ENCODE results near the gene ZFAND3. TPM values are rescaled to one million over a fixed set of nuclear protein-coding genes. Genes with fewer than 3 reads are reported as not detected.

The ZFAND3 gene
- total RNA-seq, 1 experiment from 2014 or later = 107 TPM

DNA sequence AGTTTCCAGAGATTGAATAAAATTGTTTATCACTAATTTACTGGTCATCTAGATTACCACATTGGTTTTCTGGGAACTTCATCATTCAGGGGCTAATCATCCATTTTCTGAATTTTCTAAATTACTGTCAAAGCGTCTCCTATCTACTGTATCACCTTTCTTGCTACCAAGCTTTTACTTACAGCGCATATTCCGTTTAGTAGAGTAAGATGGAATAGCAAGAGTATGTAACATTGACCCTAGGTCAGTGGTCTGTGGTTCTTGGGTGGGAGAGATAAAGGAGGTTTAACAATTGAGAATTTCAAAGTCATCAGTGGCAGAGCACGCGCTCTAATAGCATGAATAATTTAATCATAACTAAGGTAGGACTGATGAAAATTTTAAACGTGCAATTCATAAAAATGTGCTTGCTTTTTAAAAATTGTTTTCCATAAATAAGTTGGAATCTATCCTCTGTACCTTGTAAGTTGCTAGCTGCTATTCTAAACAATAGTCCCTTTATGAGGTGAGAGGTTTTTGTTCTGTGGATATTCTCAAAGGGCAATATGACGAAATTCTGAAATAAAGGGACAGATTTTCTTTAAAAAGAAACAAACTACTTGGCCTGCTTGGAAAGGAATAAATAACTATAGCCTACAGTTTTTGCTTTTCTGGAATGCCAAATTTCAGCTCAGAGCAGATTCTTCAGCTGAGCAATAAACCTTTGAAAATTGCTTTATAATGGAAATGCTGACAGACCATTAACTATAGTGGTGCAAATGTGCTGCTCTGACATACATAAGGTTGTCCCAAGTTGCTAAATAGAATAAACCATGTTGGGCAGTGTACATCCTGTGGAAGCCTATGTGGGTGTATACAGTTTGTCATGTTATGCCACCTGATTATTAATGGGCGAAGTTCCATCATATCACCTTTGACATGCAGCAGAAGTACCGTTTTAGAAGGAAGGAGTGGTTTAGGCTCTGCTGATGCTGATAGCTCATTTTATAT lies 84.1 kb downstream of the ZFAND3 start:
- no peaks in the 10 kb centered on the region for H3K9me3 ChIP-seq
- intact Hi-C loops (cut with micrococcal nuclease; ENCODE audit: unreplicated experiment) = no loop called here
- no peak for DNase-seq
- no peaks in the 10 kb centered on the region for H3K4me1 Mint-ChIP-seq (ENCODE audit: low read depth, unreplicated experiment)
- no peak overlapping the region for H3K27ac Mint-ChIP-seq (ENCODE audit: unreplicated experiment)
- TF ChIP-seq, protein P1, sequence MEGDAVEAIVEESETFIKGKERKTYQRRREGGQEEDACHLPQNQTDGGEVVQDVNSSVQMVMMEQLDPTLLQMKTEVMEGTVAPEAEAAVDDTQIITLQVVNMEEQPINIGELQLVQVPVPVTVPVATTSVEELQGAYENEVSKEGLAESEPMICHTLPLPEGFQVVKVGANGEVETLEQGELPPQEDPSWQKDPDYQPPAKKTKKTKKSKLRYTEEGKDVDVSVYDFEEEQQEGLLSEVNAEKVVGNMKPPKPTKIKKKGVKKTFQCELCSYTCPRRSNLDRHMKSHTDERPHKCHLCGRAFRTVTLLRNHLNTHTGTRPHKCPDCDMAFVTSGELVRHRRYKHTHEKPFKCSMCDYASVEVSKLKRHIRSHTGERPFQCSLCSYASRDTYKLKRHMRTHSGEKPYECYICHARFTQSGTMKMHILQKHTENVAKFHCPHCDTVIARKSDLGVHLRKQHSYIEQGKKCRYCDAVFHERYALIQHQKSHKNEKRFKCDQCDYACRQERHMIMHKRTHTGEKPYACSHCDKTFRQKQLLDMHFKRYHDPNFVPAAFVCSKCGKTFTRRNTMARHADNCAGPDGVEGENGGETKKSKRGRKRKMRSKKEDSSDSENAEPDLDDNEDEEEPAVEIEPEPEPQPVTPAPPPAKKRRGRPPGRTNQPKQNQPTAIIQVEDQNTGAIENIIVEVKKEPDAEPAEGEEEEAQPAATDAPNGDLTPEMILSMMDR (IDR thresholded peaks at IDR 0.05; ENCODE audit: insufficient read depth in 1 of 2, low read depth in 1 of 2, low read length in 1 of 2, severe bottlenecking in 1 of 2, unreplicated experiment in 1 of 2) = no peak
- no peak overlapping the region for H3K4me3 Mint-ChIP-seq (ENCODE audit: unreplicated experiment)
- H3K36me3 Mint-ChIP-seq (ENCODE audit: insufficient read depth, unreplicated experiment) = no peaks in the 10 kb centered on the region
- H3K27me3 ChIP-seq (replicated peaks; ENCODE audit: control insufficient read depth, insufficient read depth, low read length) = no peaks in the 10 kb centered on the region
- no peaks in the 10 kb centered on the region; the same call in 1 of the 2 replicates for H3K4me1 ChIP-seq
- CTCF ChIA-PET = no interaction called here
- no peaks in the 10 kb centered on the region for H3K27me3 Mint-ChIP-seq (ENCODE audit: insufficient read depth, unreplicated experiment)
- POLR2A ChIA-PET = no interaction called here
- no peaks in the 10 kb centered on the region for H3K36me3 ChIP-seq (ENCODE audit: control insufficient read depth, insufficient read depth, low read length)
- no peak overlapping the region for H3K4me3 ChIP-seq (ENCODE audit: low read depth, low read length)
- BruUV-seq (replicated peaks) = no TSS peak
- no peaks in the 10 kb centered on the region for H3K9me3 Mint-ChIP-seq (ENCODE audit: unreplicated experiment)

DNA sequence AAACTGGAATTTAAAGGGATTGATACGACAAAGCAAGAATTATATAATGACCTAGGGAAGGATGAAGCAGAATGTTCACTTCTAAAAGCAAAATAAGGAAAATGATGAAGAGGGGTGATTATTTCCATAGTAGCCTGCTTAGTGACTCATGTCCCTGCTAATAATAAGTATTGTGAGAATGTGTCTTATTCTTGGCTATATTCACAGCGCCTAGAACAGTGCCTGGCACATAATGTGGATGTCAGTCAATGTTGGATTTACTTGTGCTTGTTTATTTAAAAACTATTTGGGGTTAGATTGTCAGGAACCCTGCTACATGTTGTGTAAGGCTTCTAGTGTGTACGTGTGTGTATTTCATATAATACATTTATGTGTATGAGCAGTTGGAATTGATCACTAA lies 85.1 kb downstream of the ZFAND3 start:
- Mint-ChIP-seq H3K4me1 (ENCODE audit: low read depth, unreplicated experiment) (no peaks in the 10 kb centered on the region), H3K27ac (ENCODE audit: unreplicated experiment) (no peak overlapping the region), H3K4me3 (ENCODE audit: unreplicated experiment) (no peak overlapping the region), H3K36me3 (ENCODE audit: insufficient read depth, unreplicated experiment) (no peaks in the 10 kb centered on the region), H3K9me3 (ENCODE audit: unreplicated experiment) (no peaks in the 10 kb centered on the region), H3K27me3 (ENCODE audit: insufficient read depth, unreplicated experiment) (no peaks in the 10 kb centered on the region)
- no TSS peak for BruUV-seq (replicated peaks)
- Histone ChIP-seq H3K9me3 (no peaks in the 10 kb centered on the region), H3K27me3 (replicated peaks; ENCODE audit: control insufficient read depth, insufficient read depth, low read length) (no peaks in the 10 kb centered on the region), H3K36me3 (ENCODE audit: control insufficient read depth, insufficient read depth, low read length) (no peaks in the 10 kb centered on the region), H3K4me3 (ENCODE audit: low read depth, low read length) (no peak overlapping the region), H3K4me1 (no peaks in the 10 kb centered on the region; the same call in 1 of the 2 replicates)
- CTCF ChIA-PET = no interaction called here
- POLR2A ChIA-PET = no interaction called here
- DNase-seq = no peak
- TF ChIP-seq, protein P1 (IDR thresholded peaks at IDR 0.05; ENCODE audit: insufficient read depth in 1 of 2, low read depth in 1 of 2, low read length in 1 of 2, severe bottlenecking in 1 of 2, unreplicated experiment in 1 of 2) = no peak
- intact Hi-C loops (cut with micrococcal nuclease; ENCODE audit: unreplicated experiment) = no loop called here

DNA sequence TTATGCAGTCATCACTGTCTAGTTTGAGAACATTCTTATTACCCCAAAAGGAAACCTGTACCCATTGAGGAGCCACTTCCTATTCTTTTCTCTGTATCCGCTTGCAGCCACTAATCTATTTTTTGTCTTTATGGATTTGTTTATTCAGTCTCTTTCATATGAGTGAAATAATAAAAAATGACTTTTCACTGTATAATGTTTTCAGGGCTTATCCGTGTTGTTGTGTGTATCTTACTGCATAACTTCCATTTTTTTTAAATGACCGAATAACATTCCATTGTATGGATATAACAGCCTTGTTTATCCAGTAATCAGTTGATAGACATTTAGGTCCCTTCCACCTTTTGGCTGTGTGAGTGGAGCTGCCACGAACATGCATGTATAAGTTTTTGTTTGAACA lies 86.6 kb downstream of the ZFAND3 start:
- ChIA-PET POLR2A (no interaction called here), CTCF (no interaction called here)

More for the DNA sequence above, 86.6 kb downstream of the ZFAND3 start:
- BruUV-seq (replicated peaks) = no TSS peak
- no peaks in the 10 kb centered on the region for H3K4me1 ChIP-seq
- Mint-ChIP-seq H3K9me3 (ENCODE audit: unreplicated experiment) (no peaks in the 10 kb centered on the region), H3K27ac (ENCODE audit: unreplicated experiment) (no peak overlapping the region), H3K36me3 (ENCODE audit: insufficient read depth, unreplicated experiment) (no peaks in the 10 kb centered on the region), H3K4me3 (ENCODE audit: unreplicated experiment) (no peak overlapping the region), H3K27me3 (ENCODE audit: insufficient read depth, unreplicated experiment) (no peaks in the 10 kb centered on the region), H3K4me1 (ENCODE audit: low read depth, unreplicated experiment) (no peaks in the 10 kb centered on the region)
- no peaks in the 10 kb centered on the region for H3K36me3 ChIP-seq (ENCODE audit: control insufficient read depth, insufficient read depth, low read length)
- no peak overlapping the region for H3K4me3 ChIP-seq (ENCODE audit: low read depth, low read length)
- no peaks in the 10 kb centered on the region for H3K27me3 ChIP-seq (replicated peaks; ENCODE audit: control insufficient read depth, insufficient read depth, low read length)
- no peaks in the 10 kb centered on the region for H3K9me3 ChIP-seq
- TF ChIP-seq, protein P1 (IDR thresholded peaks at IDR 0.05; ENCODE audit: insufficient read depth in 1 of 2, low read depth in 1 of 2, low read length in 1 of 2, severe bottlenecking in 1 of 2, unreplicated experiment in 1 of 2) = no peak
- no peak for DNase-seq
- intact Hi-C loops (cut with micrococcal nuclease; ENCODE audit: unreplicated experiment) = no loop called here

Measured in Caco-2 (cell line).